ENCODE measurements around the gene VEGFA.

The VEGFA gene

DNA sequence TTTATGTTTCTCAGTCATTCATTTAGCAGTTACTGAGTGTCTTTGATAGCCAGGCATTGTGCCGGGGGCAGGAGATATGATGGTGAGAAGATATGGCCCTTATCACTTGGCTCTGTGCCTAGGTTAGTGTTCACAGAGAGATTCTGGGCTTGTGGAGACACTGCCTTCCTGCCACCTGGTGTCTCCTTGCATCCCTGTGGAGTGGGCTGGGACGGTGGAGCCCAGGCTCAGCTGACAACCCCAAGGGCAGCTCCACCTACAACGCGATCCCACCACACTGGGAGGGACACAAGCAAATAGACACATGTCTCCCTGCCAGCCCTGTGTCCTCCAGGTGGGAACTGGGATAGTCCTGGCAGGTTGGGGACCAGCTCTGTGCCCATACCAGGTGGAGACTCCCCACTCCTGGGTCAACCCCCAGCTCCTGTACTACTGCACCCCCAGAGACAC lies 30.3 kb upstream of the VEGFA start (continued):
- TF ChIP-seq, protein P1, sequence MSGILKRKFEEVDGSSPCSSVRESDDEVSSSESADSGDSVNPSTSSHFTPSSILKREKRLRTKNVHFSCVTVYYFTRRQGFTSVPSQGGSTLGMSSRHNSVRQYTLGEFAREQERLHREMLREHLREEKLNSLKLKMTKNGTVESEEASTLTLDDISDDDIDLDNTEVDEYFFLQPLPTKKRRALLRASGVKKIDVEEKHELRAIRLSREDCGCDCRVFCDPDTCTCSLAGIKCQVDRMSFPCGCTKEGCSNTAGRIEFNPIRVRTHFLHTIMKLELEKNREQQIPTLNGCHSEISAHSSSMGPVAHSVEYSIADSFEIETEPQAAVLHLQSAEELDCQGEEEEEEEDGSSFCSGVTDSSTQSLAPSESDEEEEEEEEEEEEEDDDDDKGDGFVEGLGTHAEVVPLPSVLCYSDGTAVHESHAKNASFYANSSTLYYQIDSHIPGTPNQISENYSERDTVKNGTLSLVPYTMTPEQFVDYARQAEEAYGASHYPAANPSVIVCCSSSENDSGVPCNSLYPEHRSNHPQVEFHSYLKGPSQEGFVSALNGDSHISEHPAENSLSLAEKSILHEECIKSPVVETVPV (CRISPR knock-in tag; IDR thresholded peaks at IDR 0.05) = no peak
- TF ChIP-seq ZFP30 (CRISPR knock-in tag; IDR thresholded peaks at IDR 0.05) = no peak

DNA sequence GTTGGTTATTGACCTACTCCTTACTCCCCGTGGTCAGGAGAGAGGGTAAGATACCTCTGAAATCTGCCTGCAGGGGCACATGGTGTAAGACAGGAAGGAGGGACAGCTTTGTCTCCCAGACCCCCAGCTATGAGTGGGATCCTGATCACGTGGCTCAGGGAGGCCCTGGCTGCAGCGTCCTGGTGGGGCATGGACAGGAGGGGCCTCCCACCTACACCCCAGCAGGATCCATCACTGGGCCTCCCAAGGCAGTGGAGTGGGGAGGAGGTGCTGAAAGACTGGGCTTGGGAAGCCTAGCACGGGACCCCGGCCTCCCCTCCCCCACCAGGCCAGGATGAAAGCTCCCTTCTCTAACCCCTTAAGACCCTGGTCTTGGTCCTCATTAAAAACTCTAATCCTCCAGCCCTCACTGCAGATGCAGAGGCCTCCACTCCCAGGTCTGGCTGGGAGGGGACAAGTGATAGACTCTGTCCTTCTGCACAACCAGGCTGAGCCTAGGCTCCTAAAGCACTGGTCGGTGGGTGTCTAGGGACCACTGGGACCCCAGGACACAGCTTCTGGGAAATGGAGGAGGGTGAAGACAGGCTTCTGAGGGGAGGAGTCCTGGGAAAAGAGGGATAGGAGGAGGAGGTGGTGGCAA lies 29.6 kb upstream of the VEGFA start:
- TF ChIP-seq ARNTL (CRISPR knock-in tag; IDR thresholded peaks at IDR 0.05; ENCODE audit: borderline replicate concordance, low read depth) = no peak
- TF ChIP-seq PPARA (CRISPR knock-in tag; IDR thresholded peaks at IDR 0.05; ENCODE audit: borderline replicate concordance) = no peak
- TF ChIP-seq TCF4 (CRISPR knock-in tag; IDR thresholded peaks at IDR 0.05; ENCODE audit: borderline replicate concordance) = no peak
- TF ChIP-seq ESRRG (CRISPR knock-in tag; IDR thresholded peaks at IDR 0.05) = no peak
- TF ChIP-seq ZFP3 (CRISPR knock-in tag; IDR thresholded peaks at IDR 0.05) = no peak
- TF ChIP-seq RARB (CRISPR knock-in tag; IDR thresholded peaks at IDR 0.05) = no peak
- TF ChIP-seq SNAI2 (CRISPR knock-in tag; IDR thresholded peaks at IDR 0.05) = no peak
- TF ChIP-seq ZNF70 (CRISPR knock-in tag; IDR thresholded peaks at IDR 0.05) = no peak
- TF ChIP-seq BACH2 (CRISPR knock-in tag; IDR thresholded peaks at IDR 0.05; ENCODE audit: borderline replicate concordance) = no peak
- TF ChIP-seq, protein P2, sequence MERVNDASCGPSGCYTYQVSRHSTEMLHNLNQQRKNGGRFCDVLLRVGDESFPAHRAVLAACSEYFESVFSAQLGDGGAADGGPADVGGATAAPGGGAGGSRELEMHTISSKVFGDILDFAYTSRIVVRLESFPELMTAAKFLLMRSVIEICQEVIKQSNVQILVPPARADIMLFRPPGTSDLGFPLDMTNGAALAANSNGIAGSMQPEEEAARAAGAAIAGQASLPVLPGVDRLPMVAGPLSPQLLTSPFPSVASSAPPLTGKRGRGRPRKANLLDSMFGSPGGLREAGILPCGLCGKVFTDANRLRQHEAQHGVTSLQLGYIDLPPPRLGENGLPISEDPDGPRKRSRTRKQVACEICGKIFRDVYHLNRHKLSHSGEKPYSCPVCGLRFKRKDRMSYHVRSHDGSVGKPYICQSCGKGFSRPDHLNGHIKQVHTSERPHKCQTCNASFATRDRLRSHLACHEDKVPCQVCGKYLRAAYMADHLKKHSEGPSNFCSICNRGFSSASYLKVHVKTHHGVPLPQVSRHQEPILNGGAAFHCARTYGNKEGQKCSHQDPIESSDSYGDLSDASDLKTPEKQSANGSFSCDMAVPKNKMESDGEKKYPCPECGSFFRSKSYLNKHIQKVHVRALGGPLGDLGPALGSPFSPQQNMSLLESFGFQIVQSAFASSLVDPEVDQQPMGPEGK (CRISPR knock-in tag; IDR thresholded peaks at IDR 0.05; ENCODE audit: borderline replicate concordance) = no peak
- no peak for TF ChIP-seq ISL1 (CRISPR knock-in tag; IDR thresholded peaks at IDR 0.05)
- TF ChIP-seq ZC3H10 (CRISPR knock-in tag; IDR thresholded peaks at IDR 0.05) = no peak
- TF ChIP-seq OSR1 (CRISPR knock-in tag; IDR thresholded peaks at IDR 0.05) = no peak
- TF ChIP-seq TSHZ2 (CRISPR knock-in tag; IDR thresholded peaks at IDR 0.05) = no peak
- TF ChIP-seq, protein P3, sequence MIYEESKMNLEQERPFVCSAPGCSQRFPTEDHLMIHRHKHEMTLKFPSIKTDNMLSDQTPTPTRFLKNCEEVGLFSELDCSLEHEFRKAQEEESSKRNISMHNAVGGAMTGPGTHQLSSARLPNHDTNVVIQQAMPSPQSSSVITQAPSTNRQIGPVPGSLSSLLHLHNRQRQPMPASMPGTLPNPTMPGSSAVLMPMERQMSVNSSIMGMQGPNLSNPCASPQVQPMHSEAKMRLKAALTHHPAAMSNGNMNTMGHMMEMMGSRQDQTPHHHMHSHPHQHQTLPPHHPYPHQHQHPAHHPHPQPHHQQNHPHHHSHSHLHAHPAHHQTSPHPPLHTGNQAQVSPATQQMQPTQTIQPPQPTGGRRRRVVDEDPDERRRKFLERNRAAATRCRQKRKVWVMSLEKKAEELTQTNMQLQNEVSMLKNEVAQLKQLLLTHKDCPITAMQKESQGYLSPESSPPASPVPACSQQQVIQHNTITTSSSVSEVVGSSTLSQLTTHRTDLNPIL (CRISPR knock-in tag; IDR thresholded peaks at IDR 0.05; ENCODE audit: low read depth) = no peak
- TF ChIP-seq TOX (CRISPR knock-in tag; IDR thresholded peaks at IDR 0.05; ENCODE audit: borderline replicate concordance) = no peak
- TF ChIP-seq GLIS3 (CRISPR knock-in tag; IDR thresholded peaks at IDR 0.05) = no peak
- TF ChIP-seq, protein P1 (CRISPR knock-in tag; IDR thresholded peaks at IDR 0.05) = no peak
- TF ChIP-seq, protein P4, sequence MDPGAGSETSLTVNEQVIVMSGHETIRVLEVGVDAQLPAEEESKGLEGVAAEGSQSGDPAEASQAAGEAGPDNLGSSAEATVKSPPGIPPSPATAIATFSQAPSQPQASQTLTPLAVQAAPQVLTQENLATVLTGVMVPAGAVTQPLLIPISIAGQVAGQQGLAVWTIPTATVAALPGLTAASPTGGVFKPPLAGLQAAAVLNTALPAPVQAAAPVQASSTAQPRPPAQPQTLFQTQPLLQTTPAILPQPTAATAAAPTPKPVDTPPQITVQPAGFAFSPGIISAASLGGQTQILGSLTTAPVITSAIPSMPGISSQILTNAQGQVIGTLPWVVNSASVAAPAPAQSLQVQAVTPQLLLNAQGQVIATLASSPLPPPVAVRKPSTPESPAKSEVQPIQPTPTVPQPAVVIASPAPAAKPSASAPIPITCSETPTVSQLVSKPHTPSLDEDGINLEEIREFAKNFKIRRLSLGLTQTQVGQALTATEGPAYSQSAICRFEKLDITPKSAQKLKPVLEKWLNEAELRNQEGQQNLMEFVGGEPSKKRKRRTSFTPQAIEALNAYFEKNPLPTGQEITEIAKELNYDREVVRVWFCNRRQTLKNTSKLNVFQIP (CRISPR knock-in tag; IDR thresholded peaks at IDR 0.05; ENCODE audit: borderline replicate concordance, low read depth) = no peak
- no peak for ATAC-seq

Measured in SK-N-SH treated with all-trans-retinoic acid at 6 μM for 48 hours (cell line).